K562 (cell line): ENCODE data around the gene SOHLH2. TPM values are rescaled to one million over a fixed set of nuclear protein-coding genes. Genes with fewer than 3 reads are reported as not detected.

Source experiments
- ATAC-seq: fragments of 200-7000 bp; cut with Tn5 transposase; 3 replicates; pipeline ENCODE4 v1.9.1; 2020; ENCODE audit warnings: moderate library complexity
- BruUV-seq: library from RNA; stranded (reverse); fragments of 400-500 nt; replicated peaks from 2 replicates; lab custom pipeline; 2021; lab: Mats Ljungman, UMichigan
- CTCF ChIA-PET: fragments of 300-600 bp; formaldehyde crosslinking; extraction: SDS; loops from one replicate; lab custom pipeline; 2021; ENCODE audit warnings: low intra/inter-chr PET ratio; lab: Yijun Ruan, JAX
- POLR2A ChIA-PET: fragments of 300-600, 350-650 bp; sonication (Branson Sonifier 250); formaldehyde crosslinking; extraction: SDS; loops from one replicate; lab custom pipeline; 2021; ENCODE audit warnings: antibody characterized with exemption, inconsistent platforms; lab: Yijun Ruan, JAX
- DNase-seq, 4 experiments: peaks; one replicate each; pipeline versions ENCODE4 v3.0.0 to v3.0.0-alpha.2; 2011 to 2018; ENCODE audit warnings: low spot score in 3 of 4, mixed read lengths in 3 of 4; ENCODE audit errors: extremely low read depth in 1 of 4
- FAIRE-seq: peaks from 2 replicates; lab custom pipeline; 2011; peaks lifted over from hg19 to GRCh38; lab: Jason Lieb, UNC
- H2AFZ ChIP-seq: 2 replicates; pipeline ENCODE4 v1.6.0; 2011; ENCODE audit warnings: low read depth, low read length, control low read depth, inconsistent platforms
- H3K27ac ChIP-seq: fragments of 200-600 bp; 3 replicates; pipeline ENCODE4 v1.8.0; 2011; ENCODE audit warnings: low read depth, mild to moderate bottlenecking, control low read depth, inconsistent platforms, low read length, moderate library complexity, mixed read lengths; ENCODE audit errors: extremely low read depth
- H3K27me3 ChIP-seq, 2 experiments: fragments of 300-600 bp in 1 of 2; 2 replicates in 1 of 2; 3 replicates in 1 of 2; pipeline versions ENCODE4 v1.6.0 to v1.8.0; 2011; ENCODE audit warnings: inconsistent platforms in 2 of 2, low read length in 2 of 2, mild to moderate bottlenecking in 1 of 2, mixed read lengths in 1 of 2, moderate library complexity in 1 of 2; ENCODE audit not compliant: control insufficient read depth in 2 of 2, insufficient read depth in 2 of 2
- H3K36me3 ChIP-seq: fragments of 300-600 bp; 3 replicates; pipeline ENCODE4 v1.8.0; 2011; ENCODE audit warnings: mild to moderate bottlenecking, low read length, inconsistent platforms; ENCODE audit not compliant: control insufficient read depth, insufficient read depth
- H3K4me1 ChIP-seq, 2 experiments: fragments of 200-600 bp in 1 of 2; replicated peaks in 1 of 2; 2 replicates in 1 of 2; 3 replicates in 1 of 2; pipeline versions ENCODE4 v1.5.1 to v1.8.0; 2011; ENCODE audit warnings: inconsistent platforms in 2 of 2, low read length in 2 of 2, mild to moderate bottlenecking in 1 of 2, mixed read lengths in 1 of 2, moderate library complexity in 1 of 2; ENCODE audit not compliant: control insufficient read depth in 2 of 2, insufficient read depth in 2 of 2
- H3K4me2 ChIP-seq: 2 replicates; pipeline ENCODE4 v1.6.1; 2011; ENCODE audit warnings: low read length, control low read depth, inconsistent platforms, mixed read lengths; ENCODE audit not compliant: insufficient read depth
- H3K4me3 ChIP-seq: fragments of 200-600 bp; sonication (generic), shearing (Covaris generic); 2 replicates; pipeline ENCODE4 v1.5.1; 2016; ENCODE audit warnings: control low read depth, inconsistent platforms
- H3K79me2 ChIP-seq: fragments of 200-600 bp; 3 replicates; pipeline ENCODE4 v1.8.0; 2011; ENCODE audit warnings: low read length, inconsistent platforms; ENCODE audit not compliant: control insufficient read depth, insufficient read depth
- H3K9ac ChIP-seq, 2 experiments: 2 replicates each; pipeline versions ENCODE4 v1.6.0 to v1.6.1; 2011; ENCODE audit warnings: low read depth in 2 of 2, low read length in 2 of 2, control low read depth in 1 of 2, inconsistent platforms in 1 of 2, mild to moderate bottlenecking in 1 of 2, mixed read lengths in 1 of 2; ENCODE audit not compliant: insufficient read depth in 1 of 2
- H3K9me1 ChIP-seq: one replicate; pipeline ENCODE4 v1.6.0; 2011; ENCODE audit warnings: inconsistent platforms, mild to moderate bottlenecking, low read length, moderate library complexity; ENCODE audit not compliant: control insufficient read depth, insufficient read depth
- H3K9me3 ChIP-seq: replicated peaks from 2 replicates; pipeline ENCODE4 v1.5.1; 2011; ENCODE audit warnings: low read depth, low read length, inconsistent platforms; ENCODE audit not compliant: control insufficient read depth, insufficient read depth
- H4K20me1 ChIP-seq: replicated peaks from 2 replicates; pipeline ENCODE4 v1.6.1; 2011; ENCODE audit warnings: low read length, inconsistent platforms, mixed read lengths; ENCODE audit not compliant: control insufficient read depth, insufficient read depth
- ADNP ChIP-seq: fragments of 200-800 bp; sonication (Bioruptor generic); IDR thresholded peaks from 2 replicates; pipeline ENCODE4 v1.6.1; 2016; ENCODE audit warnings: missing genetic modification characterization, missing compliant biosample characterization
- ARHGAP35 ChIP-seq: fragments of 450-650 bp; IDR thresholded peaks from 2 replicates; pipeline ENCODE4 v1.6.1; 2018; ENCODE audit not compliant: partially characterized antibody
- HNRNPK ChIP-seq: fragments of 200-400 bp; formaldehyde crosslinking; IDR thresholded peaks from one replicate; pipeline ENCODE4 v1.6.1; 2018; ENCODE audit warnings: mild to moderate bottlenecking, low read depth, low read length; ENCODE audit not compliant: poor library complexity, severe bottlenecking
- NONO ChIP-seq, 2 experiments: fragments of 200-400 bp in 1 of 2; fragments of 450-650 bp in 1 of 2; formaldehyde crosslinking in 1 of 2; IDR thresholded peaks; 2 replicates each; pipeline ENCODE4 v1.6.1; 2017; ENCODE audit warnings: low read depth in 2 of 2, mild to moderate bottlenecking in 2 of 2, moderate library complexity in 2 of 2, low read length in 1 of 2
- WGBS: fragments of 100-300 bp; shearing (Covaris generic); methylation state at CpG from one replicate; pipeline ENCODE4 v1.1.6; 2016; ENCODE audit warnings: low coverage, mixed read lengths; ENCODE audit not compliant: insufficient coverage; ENCODE audit errors: missing lambda C conversion rate; 5-methylcytosine and 5-hydroxymethylcytosine counted together
- in situ Hi-C: fragments of 300-500 bp; cut with MboI; formaldehyde crosslinking; loops from 4 replicates; pipeline ENCODE4 v1.15.0; 2018; ENCODE audit warnings: inconsistent platforms, mixed read lengths
- intact Hi-C: fragments of 100-400 bp; cut with micrococcal nuclease; formaldehyde crosslinking; loops from 2 replicates; pipeline ENCODE4 v1.14.2; 2022
- polyA plus RNA-seq, 8 experiments: library from polyadenylated mRNA; depleted of rRNA in 4 of 8; stranded (reverse) in 5 of 8; unstranded in 3 of 8; fragments of >200 nt; fragmentation: Nextera tagmentation in 2 of 8; fragmentation: Illumina TruSeq in 1 of 8; extraction: Ambion mirVana in 2 of 8; extraction: Trizol in 1 of 8; gene quantifications; 2 replicates each; pipeline versions ENCODE4 v1.2.1 to v1.2.3, GENCODE V29; 2011 to 2014; ENCODE audit warnings: inconsistent platforms in 1 of 8, missing spikeins in 1 of 8
- total RNA-seq, 7 experiments: library from RNA; depleted of rRNA in 6 of 7; stranded (reverse); fragments of >200 nt in 6 of 7; fragmentation: Illumina TruSeq in 2 of 7; extraction: Trizol in 2 of 7; gene quantifications; 2 replicates each; pipeline versions ENCODE4 v1.2.1 to v1.2.3, GENCODE V29; 2011 to 2021; ENCODE audit warnings: low replicate concordance in 1 of 7
- TF ChIP-seq, protein P1 (sequence below): sonication (generic); formaldehyde crosslinking; IDR thresholded peaks from 2 replicates; pipeline ENCODE4 v1.8.0; 2023; ENCODE audit warnings: mild to moderate bottlenecking, missing genetic modification reagents

The SOHLH2 gene
- total and polyA plus RNA-seq, 9 of the 15 experiments (the other 6 are each of a cell fraction or from before 2014, with no cell fraction given) = 10.3 to 26.7 (median 17.0) TPM

DNA sequence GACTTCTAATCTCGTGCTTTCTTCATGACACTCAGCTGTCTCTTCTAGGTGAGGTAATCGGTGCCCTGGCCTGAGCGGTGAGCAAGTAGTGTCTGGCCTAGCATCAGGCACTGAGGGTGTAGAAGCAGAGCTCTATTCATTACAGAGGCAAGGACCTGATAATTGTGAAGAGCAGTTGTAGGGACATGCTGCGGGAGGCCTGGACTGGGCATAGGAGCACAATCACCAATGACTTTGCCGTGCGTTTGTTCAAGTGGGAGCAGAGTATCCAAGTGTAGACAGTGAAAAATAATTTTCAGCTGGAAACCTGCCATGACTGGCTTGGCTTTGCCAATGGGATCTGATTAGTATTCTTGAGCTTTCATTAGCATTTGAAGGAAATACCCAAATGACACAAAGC is 51.1 kb downstream of the SOHLH2 start:
- no peak overlapping the region for H3K9ac ChIP-seq
- POLR2A ChIA-PET = interaction anchor here (0.5 kb wide), 1 partner anchor 17 kb away, joined by 3 read pairs; no protein-coding TSS in a partner anchor
- ATAC-seq = no peak
- no peak overlapping the region for H3K4me2 ChIP-seq
- H4K20me1 ChIP-seq = no peaks in the 10 kb centered on the region
- no peak overlapping the region for H3K4me3 ChIP-seq
- H3K4me1 ChIP-seq = no peaks in the 10 kb centered on the region
- no TSS peak for BruUV-seq
- H3K36me3 ChIP-seq = no peaks in the 10 kb centered on the region
- WGBS = 4% methylated on average over 6 of the region's 6 CpGs
- TF ChIP-seq HNRNPK = no peak
- no peak for TF ChIP-seq ADNP (tag)
- TF ChIP-seq, protein P1, sequence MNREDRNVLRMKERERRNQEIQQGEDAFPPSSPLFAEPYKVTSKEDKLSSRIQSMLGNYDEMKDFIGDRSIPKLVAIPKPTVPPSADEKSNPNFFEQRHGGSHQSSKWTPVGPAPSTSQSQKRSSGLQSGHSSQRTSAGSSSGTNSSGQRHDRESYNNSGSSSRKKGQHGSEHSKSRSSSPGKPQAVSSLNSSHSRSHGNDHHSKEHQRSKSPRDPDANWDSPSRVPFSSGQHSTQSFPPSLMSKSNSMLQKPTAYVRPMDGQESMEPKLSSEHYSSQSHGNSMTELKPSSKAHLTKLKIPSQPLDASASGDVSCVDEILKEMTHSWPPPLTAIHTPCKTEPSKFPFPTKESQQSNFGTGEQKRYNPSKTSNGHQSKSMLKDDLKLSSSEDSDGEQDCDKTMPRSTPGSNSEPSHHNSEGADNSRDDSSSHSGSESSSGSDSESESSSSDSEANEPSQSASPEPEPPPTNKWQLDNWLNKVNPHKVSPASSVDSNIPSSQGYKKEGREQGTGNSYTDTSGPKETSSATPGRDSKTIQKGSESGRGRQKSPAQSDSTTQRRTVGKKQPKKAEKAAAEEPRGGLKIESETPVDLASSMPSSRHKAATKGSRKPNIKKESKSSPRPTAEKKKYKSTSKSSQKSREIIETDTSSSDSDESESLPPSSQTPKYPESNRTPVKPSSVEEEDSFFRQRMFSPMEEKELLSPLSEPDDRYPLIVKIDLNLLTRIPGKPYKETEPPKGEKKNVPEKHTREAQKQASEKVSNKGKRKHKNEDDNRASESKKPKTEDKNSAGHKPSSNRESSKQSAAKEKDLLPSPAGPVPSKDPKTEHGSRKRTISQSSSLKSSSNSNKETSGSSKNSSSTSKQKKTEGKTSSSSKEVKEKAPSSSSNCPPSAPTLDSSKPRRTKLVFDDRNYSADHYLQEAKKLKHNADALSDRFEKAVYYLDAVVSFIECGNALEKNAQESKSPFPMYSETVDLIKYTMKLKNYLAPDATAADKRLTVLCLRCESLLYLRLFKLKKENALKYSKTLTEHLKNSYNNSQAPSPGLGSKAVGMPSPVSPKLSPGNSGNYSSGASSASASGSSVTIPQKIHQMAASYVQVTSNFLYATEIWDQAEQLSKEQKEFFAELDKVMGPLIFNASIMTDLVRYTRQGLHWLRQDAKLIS = no peak
- TF ChIP-seq ARHGAP35 = no peak
- no peak for TF ChIP-seq NONO (IDR thresholded peaks at IDR 0.05; ENCODE audit: low read depth in 2 of 2, low read length in 1 of 2)
- CTCF ChIA-PET = no interaction called here
- no peak overlapping the region for H2AFZ ChIP-seq
- intact Hi-C loops (no loop called here), in situ Hi-C loops (no loop called here)
- no peaks in the 10 kb centered on the region for H3K9me1 ChIP-seq
- H3K79me2 ChIP-seq = no peaks in the 10 kb centered on the region
- H3K27me3 ChIP-seq = no peaks in the 10 kb centered on the region
- no peak for FAIRE-seq
- DNase-seq = no peak
- H3K9me3 ChIP-seq = no peaks in the 10 kb centered on the region
- H3K27ac ChIP-seq = no peak overlapping the region
